ENCODE results near the gene LTBP3. TPM values are rescaled to one million over a fixed set of nuclear protein-coding genes. Genes with fewer than 3 reads are reported as not detected.

The LTBP3 gene
- total and polyA plus RNA-seq, 3 experiments from 2014 or later, result 17.9 to 35.4 (median 33.2) TPM

- H3K4me1 Mint-ChIP-seq, result peaks cover 16 to 32% (median 23%) of the 10 kb centered on the region in 3 donors
- Histone ChIP-seq H3K9me3 (ENCODE audit: low read length) (no peaks in the 10 kb centered on the region), H3K4me1 (ENCODE audit: insufficient read depth, low read length) (peaks cover 17% of the 10 kb centered on the region), H3K27ac (ENCODE audit: low read depth, low read length) (no peak overlapping the region), H3K4me3 (ENCODE audit: low read length) (no peak overlapping the region), H3K27me3 (ENCODE audit: insufficient read depth, low read length, poor library complexity, severe bottlenecking) (no peaks in the 10 kb centered on the region), H3K36me3 (ENCODE audit: insufficient read depth, low read length) (peaks cover 11% of the 10 kb centered on the region)
- peak in 1 of 5 donors; percentile 27 for DNase-seq
- H3K4me3 Mint-ChIP-seq, result no peak overlapping the region
- H3K27me3 Mint-ChIP-seq, result no peaks in the 10 kb centered on the region
- CTCF ChIA-PET, result interaction anchor here (1.5 to 11.9 kb wide), 7 partner anchors 8 to 173 kb away, joined by 4 to 258 read pairs (median 24); partner anchors contain the start of genes EHBP1L1, FAM89B and ZNRD2
- H3K36me3 Mint-ChIP-seq, result peaks cover 0 to 49% (median 1%) of the 10 kb centered on the region in 3 donors
- peak overlapping the region in 3 of 8 donors; percentile 23 to 95 (median 88) for H3K27ac Mint-ChIP-seq
- POLR2A ChIA-PET, result interaction anchor here (0.9 kb wide), 1 partner anchor 49 kb away, joined by 3 read pairs; no protein-coding TSS in a partner anchor
- no peaks in the 10 kb centered on the region for H3K9me3 Mint-ChIP-seq
Measured at GRCh38 chr11:65589444-65590239, 31.5 kb upstream of the LTBP3 start.

- no peaks in the 10 kb centered on the region for H3K27me3 ChIP-seq (ENCODE audit: insufficient read depth, low read length, poor library complexity, severe bottlenecking)
- H3K27ac ChIP-seq (ENCODE audit: low read depth, low read length), result no peak overlapping the region
- Mint-ChIP-seq H3K27me3 (no peaks in the 10 kb centered on the region), H3K9me3 (no peaks in the 10 kb centered on the region), H3K4me3 (peak overlapping the region in 4 of 7 donors; percentile 19 to 57 (median 40)), H3K27ac (peak overlapping the region; percentile 81 to 97 (median 88)), H3K36me3 (peaks cover 0 to 56% (median 1%) of the 10 kb centered on the region in 3 donors), H3K4me1 (peaks cover 18 to 29% (median 23%) of the 10 kb centered on the region in 3 donors)
- H3K4me3 ChIP-seq (ENCODE audit: low read length), result no peak overlapping the region
- CTCF ChIA-PET, result interaction anchor here (0.7 to 11.9 kb wide), 17 partner anchors 9 to 434 kb away, joined by 3 to 258 read pairs (median 4); partner anchors contain the start of genes EHBP1L1, FAM89B, SCYL1 and SIPA1
- no peaks in the 10 kb centered on the region for H3K9me3 ChIP-seq (ENCODE audit: low read length)
- peak; percentile 63 to 88 (median 75) for DNase-seq
- H3K36me3 ChIP-seq (ENCODE audit: insufficient read depth, low read length), result peaks cover 11% of the 10 kb centered on the region
- H3K4me1 ChIP-seq (ENCODE audit: insufficient read depth, low read length), result peaks cover 17% of the 10 kb centered on the region
- POLR2A ChIA-PET, result interaction anchor here (0.6 to 4.7 kb wide), 7 partner anchors 12 to 111 kb away, joined by 3 to 32 read pairs (median 4); partner anchors contain the start of gene EHBP1L1
Measured at GRCh38 chr11:65588199-65589054, 30.3 kb upstream of the LTBP3 start.

GRCh38 chr11:65586676-65587075 lies 28.5 kb upstream of the LTBP3 start:
- CTCF ChIA-PET, result interaction anchor here (1.2 to 11.9 kb wide), 7 partner anchors 7 to 74 kb away, joined by 4 to 258 read pairs (median 24); partner anchors contain the start of genes EHBP1L1, FAM89B and ZNRD2
- Mint-ChIP-seq H3K36me3 (peaks cover 4 to 63% (median 5%) of the 10 kb centered on the region in 3 donors), H3K9me3 (no peaks in the 10 kb centered on the region), H3K27me3 (no peaks in the 10 kb centered on the region), H3K4me1 (peaks cover 18 to 31% (median 23%) of the 10 kb centered on the region in 3 donors), H3K4me3 (no peak overlapping the region), H3K27ac (peak overlapping the region in 6 of 8 donors; percentile 11 to 83 (median 74))
- Histone ChIP-seq H3K4me1 (ENCODE audit: insufficient read depth, low read length) (peaks cover 17% of the 10 kb centered on the region), H3K27ac (ENCODE audit: low read depth, low read length) (no peak overlapping the region), H3K4me3 (ENCODE audit: low read length) (no peak overlapping the region), H3K9me3 (ENCODE audit: low read length) (no peaks in the 10 kb centered on the region), H3K27me3 (ENCODE audit: insufficient read depth, low read length, poor library complexity, severe bottlenecking) (no peaks in the 10 kb centered on the region), H3K36me3 (ENCODE audit: insufficient read depth, low read length) (peaks cover 14% of the 10 kb centered on the region)
- POLR2A ChIA-PET, result interaction anchor here (0.8 to 4.7 kb wide), 2 partner anchors 10 to 61 kb away, joined by 3 to 32 read pairs; partner anchors contain the start of genes EHBP1L1 and SCYL1
- DNase-seq, result no peak

- CTCF ChIA-PET, result interaction anchor here (1.2 to 11.9 kb wide), 6 partner anchors 8 to 74 kb away, joined by 4 to 258 read pairs (median 34); partner anchors contain the start of genes EHBP1L1, FAM89B and ZNRD2
- peaks cover 17% of the 10 kb centered on the region for H3K4me1 ChIP-seq (ENCODE audit: insufficient read depth, low read length)
- no peaks in the 10 kb centered on the region for H3K27me3 ChIP-seq (ENCODE audit: insufficient read depth, low read length, poor library complexity, severe bottlenecking)
- H3K27ac ChIP-seq (ENCODE audit: low read depth, low read length), result no peak overlapping the region
- Mint-ChIP-seq H3K36me3 (peaks cover 4 to 63% (median 5%) of the 10 kb centered on the region in 3 donors), H3K9me3 (no peaks in the 10 kb centered on the region), H3K27ac (peak overlapping the region in 7 of 8 donors; percentile 11 to 83 (median 70)), H3K4me1 (peaks cover 18 to 32% (median 23%) of the 10 kb centered on the region in 3 donors), H3K4me3 (no peak overlapping the region), H3K27me3 (no peaks in the 10 kb centered on the region)
- POLR2A ChIA-PET, result interaction anchor here (0.8 to 4.7 kb wide), 2 partner anchors 10 to 61 kb away, joined by 3 to 32 read pairs; partner anchors contain the start of genes EHBP1L1 and SCYL1
- DNase-seq, result no peak
- peaks cover 16% of the 10 kb centered on the region for H3K36me3 ChIP-seq (ENCODE audit: insufficient read depth, low read length)
- H3K4me3 ChIP-seq (ENCODE audit: low read length), result no peak overlapping the region
- H3K9me3 ChIP-seq (ENCODE audit: low read length), result no peaks in the 10 kb centered on the region
Measured at GRCh38 chr11:65586247-65586630, 28.1 kb upstream of the LTBP3 start.

- Histone ChIP-seq H3K27me3 (ENCODE audit: insufficient read depth, low read length, poor library complexity, severe bottlenecking) (no peaks in the 10 kb centered on the region), H3K27ac (ENCODE audit: low read depth, low read length) (no peak overlapping the region), H3K9me3 (ENCODE audit: low read length) (no peaks in the 10 kb centered on the region), H3K4me1 (ENCODE audit: insufficient read depth, low read length) (peaks cover 17% of the 10 kb centered on the region), H3K36me3 (ENCODE audit: insufficient read depth, low read length) (peaks cover 20% of the 10 kb centered on the region), H3K4me3 (ENCODE audit: low read length) (no peak overlapping the region)
- no peaks in the 10 kb centered on the region for H3K9me3 Mint-ChIP-seq
- ChIA-PET POLR2A (interaction anchor here (0.8 to 4.7 kb wide), 2 partner anchors 9 to 60 kb away, joined by 3 to 32 read pairs; partner anchors contain the start of genes EHBP1L1 and SCYL1), CTCF (interaction anchor here (1.2 to 11.9 kb wide), 6 partner anchors 8 to 73 kb away, joined by 4 to 258 read pairs (median 34); partner anchors contain the start of genes EHBP1L1, FAM89B and ZNRD2)
- peaks cover 18 to 32% (median 23%) of the 10 kb centered on the region in 3 donors for H3K4me1 Mint-ChIP-seq
- H3K27me3 Mint-ChIP-seq, result no peaks in the 10 kb centered on the region
- DNase-seq, result no peak
- peaks cover 4 to 66% (median 5%) of the 10 kb centered on the region in 3 donors for H3K36me3 Mint-ChIP-seq
- H3K27ac Mint-ChIP-seq, result peak overlapping the region in 4 of 8 donors; percentile 11 to 79 (median 60)
- no peak overlapping the region for H3K4me3 Mint-ChIP-seq
Measured at GRCh38 chr11:65585396-65586246, 27.5 kb upstream of the LTBP3 start.

GRCh38 chr11:65584723-65585171 lies 26.6 kb upstream of the LTBP3 start:
- no peak overlapping the region for H3K4me3 ChIP-seq (ENCODE audit: low read length)
- no peaks in the 10 kb centered on the region for H3K27me3 Mint-ChIP-seq
- peaks cover 21 to 38% (median 23%) of the 10 kb centered on the region in 3 donors for H3K4me1 Mint-ChIP-seq
- ChIA-PET CTCF (interaction anchor here (1.1 to 11.9 kb wide), 3 partner anchors 7 to 43 kb away, joined by 4 to 258 read pairs (median 66); partner anchors contain the start of gene EHBP1L1), POLR2A (interaction anchor here (4.7 kb wide), 1 partner anchor 8 kb away, joined by 32 read pairs; the partner anchor contains the start of gene EHBP1L1)
- no peaks in the 10 kb centered on the region for H3K9me3 ChIP-seq (ENCODE audit: low read length)
- no peak for DNase-seq
- H3K9me3 Mint-ChIP-seq, result no peaks in the 10 kb centered on the region
- no peaks in the 10 kb centered on the region for H3K27me3 ChIP-seq (ENCODE audit: insufficient read depth, low read length, poor library complexity, severe bottlenecking)
- H3K27ac Mint-ChIP-seq, result no peak overlapping the region
- H3K4me3 Mint-ChIP-seq, result no peak overlapping the region
- H3K4me1 ChIP-seq (ENCODE audit: insufficient read depth, low read length), result peaks cover 17% of the 10 kb centered on the region
- peaks cover 20% of the 10 kb centered on the region for H3K36me3 ChIP-seq (ENCODE audit: insufficient read depth, low read length)
- H3K27ac ChIP-seq (ENCODE audit: low read depth, low read length), result no peak overlapping the region
- peaks cover 3 to 65% (median 5%) of the 10 kb centered on the region in 3 donors for H3K36me3 Mint-ChIP-seq

Data from CD8-positive, alpha-beta memory T cell (primary cell).